Body of pancreas (tissue), 4 donors: ENCODE results near the gene AURKB. TPM values are rescaled to one million over a fixed set of nuclear protein-coding genes. Genes with fewer than 3 reads are reported as not detected.
A peak's percentile ranks its signal among the peaks of the same experiment; 100 is the strongest.

Experiments
- ATAC-seq: fragments of 150-250 bp; one replicate; pipeline ENCODE4 v1.9.1; 2016
- DNase-seq, 4 donors: peaks; one replicate each; pipeline ENCODE4 v3.0.0-alpha.2; 2019
- H3K27ac ChIP-seq, 4 donors: fragments of 200-600 bp; sonication (generic); 1 replicate in 3 of 4; 2 replicates in 1 of 4; pipeline versions ENCODE4 v1.5.1 to v1.6.1; 2016 to 2019; ENCODE audit warnings: mild to moderate bottlenecking in 1 of 4, mixed read lengths in 1 of 4, moderate library complexity in 1 of 4
- H3K27me3 ChIP-seq, 2 donors: fragments of 200-600 bp; sonication (generic); one replicate each; pipeline ENCODE4 v1.6.0; 2016; ENCODE audit warnings: mild to moderate bottlenecking in 1 of 2
- H3K36me3 ChIP-seq, 2 donors: fragments of 200-600 bp; sonication (generic); replicated peaks in 1 of 2; 2 replicates each; pipeline ENCODE4 v1.5.1; 2016; ENCODE audit warnings: low read depth in 2 of 2; ENCODE audit not compliant: insufficient read depth in 1 of 2
- H3K4me1 ChIP-seq: fragments of 200-600 bp; sonication (generic); one replicate; pipeline ENCODE4 v1.6.0; 2016
- H3K4me3 ChIP-seq, 2 donors: fragments of 200-600 bp; sonication (generic); 1 replicate in 1 of 2; 2 replicates in 1 of 2; pipeline ENCODE4 v1.5.1; 2016 to 2019
- H3K9me3 ChIP-seq, 3 donors: fragments of 200-600 bp; sonication (generic); 1 replicate in 2 of 3; 2 replicates in 1 of 3; pipeline ENCODE4 v1.5.1; 2016
- CTCF ChIP-seq, 7 experiments: fragments of 450-650 bp in 4 of 7; fragments of 200-600 bp in 3 of 7; sonication (generic) in 3 of 7; IDR thresholded peaks; one replicate each; pipeline ENCODE4 v1.5.1; 2016 to 2019; ENCODE audit warnings: antibody characterized with exemption in 7 of 7
- POLR2A ChIP-seq, 3 donors: fragments of 450-650 bp; IDR thresholded peaks; one replicate each; pipeline ENCODE4 v1.6.1; 2016; ENCODE audit warnings: antibody characterized with exemption in 3 of 3, mild to moderate bottlenecking in 2 of 3
- WGBS, 2 donors: methylation state at CpG; one replicate each; pipeline ENCODE4 v1.1.5; 2017; 5-methylcytosine and 5-hydroxymethylcytosine counted together
- intact Hi-C: fragments of 100-400 bp; cut with DNase I; formaldehyde crosslinking; loops from one replicate; pipeline ENCODE4 v1.15.1; 2023
- total RNA-seq, 2 donors: library from RNA; depleted of rRNA; stranded (reverse); fragments of >200 nt; gene quantifications; one replicate each; pipeline ENCODE4 v1.1.0, GENCODE V29; 2016

AURKB gene
- total RNA-seq, 2 donors from 2014 or later: not detected

DNA sequence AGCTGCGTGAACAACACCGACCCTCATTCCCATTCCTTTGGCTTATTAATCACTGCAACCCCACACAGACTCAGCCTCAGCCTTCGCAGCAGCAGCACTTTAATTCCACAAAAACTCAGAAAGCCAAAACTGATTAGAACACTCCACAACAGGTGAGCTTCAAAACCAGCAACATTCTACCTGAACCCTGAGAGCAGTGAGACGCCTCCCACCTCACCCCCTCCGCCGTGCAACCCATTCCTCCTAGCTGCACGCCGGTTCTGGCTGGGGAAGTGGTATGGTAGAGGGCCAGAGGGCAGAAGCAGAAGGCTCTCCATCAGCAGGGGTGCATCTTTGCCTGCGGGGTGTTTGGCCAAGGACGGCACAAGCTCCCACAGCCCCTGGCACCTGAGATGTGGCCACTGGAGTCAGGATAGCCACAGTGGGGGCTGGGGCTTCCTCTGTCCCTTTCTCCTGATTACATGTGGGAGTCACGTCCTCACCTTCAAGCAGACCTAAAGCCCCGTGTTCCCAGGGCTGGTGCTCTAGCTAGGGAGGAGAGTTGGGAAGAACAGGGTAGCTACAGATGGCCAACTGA is 22.0 kb downstream of the AURKB start:
- 21 to 23% methylated on average over 11 to 12 of the region's 12 CpGs for WGBS, 2 donors
- ATAC-seq: no peak
- peak in 2 of 4 donors; percentile 13 to 26 for DNase-seq
- H3K9me3 ChIP-seq: no peaks in the 10 kb centered on the region
- no peaks in the 10 kb centered on the region for H3K27me3 ChIP-seq
- TF ChIP-seq POLR2A (IDR thresholded peaks at IDR 0.05) (no peak), CTCF (IDR thresholded peaks at IDR 0.05) (no peak)
- no peaks in the 10 kb centered on the region for H3K36me3 ChIP-seq
- intact Hi-C loops: no loop called here
- no peak overlapping the region for H3K4me3 ChIP-seq
- peak overlapping the region; percentile 87 to 96 (median 96) for H3K27ac ChIP-seq
- peaks cover 54% of the 10 kb centered on the region for H3K4me1 ChIP-seq

GRCh38 chr17:8187517-8188262 is 22.7 kb downstream of the AURKB start:
- DNase-seq: peak; percentile 95 to 96 (median 96)
- no peaks in the 10 kb centered on the region for H3K9me3 ChIP-seq
- H3K4me1 ChIP-seq: peaks cover 51% of the 10 kb centered on the region
- H3K36me3 ChIP-seq: no peaks in the 10 kb centered on the region
- H3K4me3 ChIP-seq: no peak overlapping the region
- intact Hi-C loops: no loop called here
- ATAC-seq: peak; percentile 54
- H3K27ac ChIP-seq: peak overlapping the region; percentile 87 to 96 (median 96)
- no peaks in the 10 kb centered on the region for H3K27me3 ChIP-seq
- TF ChIP-seq POLR2A (IDR thresholded peaks at IDR 0.05) (peak in 2 of 3 donors; percentile 62 to 77), CTCF (IDR thresholded peaks at IDR 0.05) (peak in 2 of 7 experiments; percentile 12 to 20)
- 0 to 1% methylated on average over 25 of the region's 25 CpGs for WGBS, 2 donors

GRCh38 chr17:8186787-8187516 is 23.4 kb downstream of the AURKB start:
- no peaks in the 10 kb centered on the region for H3K27me3 ChIP-seq
- no peaks in the 10 kb centered on the region for H3K9me3 ChIP-seq
- intact Hi-C loops: no loop called here
- no peak for TF ChIP-seq POLR2A (IDR thresholded peaks at IDR 0.05)
- TF ChIP-seq CTCF (IDR thresholded peaks at IDR 0.05): peak in 5 of 7 experiments; percentile 9 to 65 (median 61)
- DNase-seq (peak; percentile 95 to 97 (median 96)), ATAC-seq (peak; percentile 68)
- peak overlapping the region in 1 of 2 donors; percentile 38 for H3K4me3 ChIP-seq
- H3K27ac ChIP-seq: peak overlapping the region; percentile 87 to 96 (median 96)
- WGBS, 2 donors: 0% methylated on average over 30 to 32 of the region's 32 CpGs
- peaks cover 45% of the 10 kb centered on the region for H3K4me1 ChIP-seq
- no peaks in the 10 kb centered on the region for H3K36me3 ChIP-seq

DNA sequence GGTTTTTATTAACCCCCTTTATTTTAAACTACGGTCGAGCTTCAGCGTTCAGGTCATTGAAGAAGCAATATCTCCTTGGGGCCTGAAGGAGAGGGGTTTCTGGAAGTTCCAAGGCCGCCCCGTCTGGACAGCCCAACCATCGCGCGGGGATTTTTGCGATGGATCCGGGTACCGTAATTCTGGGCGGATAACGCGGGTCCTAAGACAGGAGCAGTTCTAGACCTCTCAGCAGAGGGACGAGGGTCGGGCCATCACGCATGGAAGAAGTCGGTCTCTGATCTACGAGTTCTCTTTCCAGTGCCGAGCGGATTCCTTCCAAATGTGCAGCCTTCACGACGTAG is 24.0 kb downstream of the AURKB start:
- Histone ChIP-seq H3K27me3 (no peaks in the 10 kb centered on the region), H3K4me1 (peaks cover 40% of the 10 kb centered on the region)
- no peak for ATAC-seq

More for the DNA sequence above, 24.0 kb downstream of the AURKB start:
- intact Hi-C loops: no loop called here
- WGBS, 2 donors: 0 to 1% methylated on average over 4 to 23 of the region's 23 CpGs
- Histone ChIP-seq H3K9me3 (no peaks in the 10 kb centered on the region), H3K4me3 (peak overlapping the region in 1 of 2 donors; percentile 38), H3K27ac (peak overlapping the region; percentile 87 to 96 (median 96)), H3K36me3 (no peaks in the 10 kb centered on the region)
- no peak for DNase-seq
- TF ChIP-seq POLR2A (IDR thresholded peaks at IDR 0.05): peak in 2 of 3 donors; percentile 42 to 50
- no peak for TF ChIP-seq CTCF (IDR thresholded peaks at IDR 0.05)
